Endothelial cell of umbilical vein (primary cell): ENCODE results near the gene FOSL2. TPM values are rescaled to one million over a fixed set of nuclear protein-coding genes. Genes with fewer than 3 reads are reported as not detected.

ENCODE experiments used
- BruUV-seq: library from RNA; stranded (reverse); fragments of 400-500 nt; replicated peaks from 2 replicates; lab custom pipeline; 2021; lab: Mats Ljungman, UMichigan
- CTCF ChIA-PET: fragments of 300-600, 350-600 bp; sonication (Branson Sonifier 250); formaldehyde crosslinking; loops from one replicate; lab custom pipeline; 2021; ENCODE audit warnings: antibody characterized with exemption, inconsistent platforms; lab: Charles Lee
- POLR2A ChIA-PET: fragments of 300-600, 350-600 bp; sonication (Branson Sonifier 250); formaldehyde crosslinking; loops from one replicate; lab custom pipeline; 2021; ENCODE audit warnings: antibody characterized with exemption, inconsistent platforms; lab: Charles Lee
- DNase-seq: peaks from one replicate; pipeline ENCODE4 v3.0.0-alpha.2; 2011; ENCODE audit warnings: low read depth, low spot score
- FAIRE-seq: peaks from 2 replicates; lab custom pipeline; 2011; peaks lifted over from hg19 to GRCh38; lab: Jason Lieb, UNC
- H2AFZ ChIP-seq: 2 replicates; pipeline ENCODE4 v1.6.0; 2012; ENCODE audit warnings: low read depth, low read length, control low read depth, inconsistent platforms
- H3K27ac ChIP-seq: 2 replicates; pipeline ENCODE4 v1.5.1; 2011; ENCODE audit warnings: low read depth, mild to moderate bottlenecking, control low read depth, low read length, moderate library complexity; ENCODE audit not compliant: insufficient read depth
- H3K27me3 ChIP-seq, 2 experiments: 2 replicates each; pipeline versions ENCODE4 v1.6.0 to v1.6.1; 2011; ENCODE audit warnings: low read length in 2 of 2, mixed read lengths in 1 of 2; ENCODE audit not compliant: control insufficient read depth in 2 of 2, insufficient read depth in 2 of 2
- H3K36me3 ChIP-seq, 2 experiments: 2 replicates in 1 of 2; 3 replicates in 1 of 2; pipeline ENCODE4 v1.5.1; 2011; ENCODE audit warnings: low read length in 2 of 2, mild to moderate bottlenecking in 1 of 2, moderate library complexity in 1 of 2; ENCODE audit not compliant: control insufficient read depth in 2 of 2, insufficient read depth in 2 of 2; ENCODE audit errors: extremely low read depth in 1 of 2
- H3K4me1 ChIP-seq: 3 replicates; pipeline ENCODE4 v1.5.1; 2011; ENCODE audit warnings: mild to moderate bottlenecking, low read length; ENCODE audit not compliant: control insufficient read depth, insufficient read depth; ENCODE audit errors: extremely low read depth
- H3K4me2 ChIP-seq: 2 replicates; pipeline ENCODE4 v1.6.1; 2011; ENCODE audit warnings: low read length, control low read depth, mixed read lengths; ENCODE audit not compliant: insufficient read depth
- H3K4me3 ChIP-seq, 3 experiments: fragments of 200-600 bp in 1 of 3; sonication (generic), shearing (Covaris generic) in 1 of 3; replicated peaks in 1 of 3; 2 replicates each; pipeline ENCODE4 v1.5.1; 2011 to 2016; ENCODE audit warnings: control low read depth in 3 of 3, low read length in 3 of 3, mild to moderate bottlenecking in 2 of 3, inconsistent platforms in 1 of 3, low read depth in 1 of 3, moderate library complexity in 1 of 3; ENCODE audit not compliant: insufficient read depth in 1 of 3
- H3K79me2 ChIP-seq: 2 replicates; pipeline ENCODE4 v1.6.0; 2012; ENCODE audit warnings: low read length, inconsistent platforms; ENCODE audit not compliant: control insufficient read depth, insufficient read depth
- H3K9ac ChIP-seq: replicated peaks from 2 replicates; pipeline ENCODE3; 2011; ENCODE audit warnings: low read length, control low read depth; ENCODE audit not compliant: insufficient read depth; ENCODE audit errors: extremely low read depth
- H3K9me1 ChIP-seq: replicated peaks from 3 replicates; pipeline ENCODE4 v1.6.0; 2011; ENCODE audit warnings: mild to moderate bottlenecking, low read length; ENCODE audit not compliant: control insufficient read depth, insufficient read depth; ENCODE audit errors: extremely low read depth
- H3K9me3 ChIP-seq: replicated peaks from 2 replicates; pipeline ENCODE4 v1.5.1; 2012; ENCODE audit warnings: low read length, inconsistent platforms; ENCODE audit not compliant: control insufficient read depth, insufficient read depth
- H4K20me1 ChIP-seq: replicated peaks from 2 replicates; pipeline ENCODE3; 2011; ENCODE audit warnings: mild to moderate bottlenecking, low read length; ENCODE audit not compliant: control insufficient read depth, insufficient read depth; ENCODE audit errors: extremely low read depth
- EZH2 ChIP-seq: IDR thresholded peaks from 2 replicates; pipeline ENCODE4 v1.6.1; 2012; ENCODE audit warnings: borderline replicate concordance, low read depth, mild to moderate bottlenecking, moderate library complexity, low read length, inconsistent platforms; ENCODE audit not compliant: severe bottlenecking
- FOS ChIP-seq: IDR thresholded peaks from 2 replicates; pipeline ENCODE4 v1.6.1; 2011; ENCODE audit warnings: mild to moderate bottlenecking, low read length, moderate library complexity, borderline replicate concordance; ENCODE audit not compliant: insufficient read depth
- GATA2 ChIP-seq: IDR thresholded peaks from 2 replicates; pipeline ENCODE4 v1.7.0; 2011; ENCODE audit warnings: low read depth, mild to moderate bottlenecking, moderate library complexity, mixed read lengths, low read length; ENCODE audit not compliant: insufficient read length, insufficient read depth
- JUN ChIP-seq: IDR thresholded peaks from 2 replicates; pipeline ENCODE4 v1.6.1; 2011; ENCODE audit warnings: borderline replicate concordance, low read depth; ENCODE audit not compliant: insufficient read length, insufficient read depth
- MYC ChIP-seq: IDR thresholded peaks from one replicate; pipeline ENCODE4 v1.6.1; 2011; ENCODE audit warnings: mild to moderate bottlenecking, low read depth, low read length
- POLR2A ChIP-seq: IDR thresholded peaks from 2 replicates; pipeline ENCODE4 v1.6.1; 2012; ENCODE audit warnings: low read depth, mild to moderate bottlenecking, control low read depth, low read length
- POLR2AphosphoS5 ChIP-seq: IDR thresholded peaks from 2 replicates; pipeline ENCODE4 v1.6.1; 2012; ENCODE audit warnings: low read depth, mild to moderate bottlenecking, control low read depth, low read length, moderate library complexity; ENCODE audit not compliant: insufficient read depth
- dilution Hi-C: fragments of 300-500 bp; cut with MboI; formaldehyde crosslinking; loops from one replicate; pipeline ENCODE4 v1.15.0; 2019; ENCODE audit warnings: low sequenced_read_pairs; ENCODE audit not compliant: extremely low pct_ligation_motif_present
- intact Hi-C: fragments of 100-400 bp; cut with micrococcal nuclease; formaldehyde crosslinking; loops from one replicate; pipeline ENCODE4 v1.10.0; 2022
- polyA plus RNA-seq, 4 experiments: library from polyadenylated mRNA; depleted of rRNA in 3 of 4; stranded (reverse) in 3 of 4; unstranded in 1 of 4; fragments of >200 nt; gene quantifications; 2 replicates each; pipeline versions ENCODE4 v1.2.1 to v1.2.3, GENCODE V29; 2011 to 2012; ENCODE audit warnings: missing spikeins in 1 of 4
- total RNA-seq: library from RNA; stranded (reverse); gene quantifications from 2 replicates; pipeline ENCODE4 v1.2.3, GENCODE V29; 2021
- TF ChIP-seq, protein P1 (sequence below): IDR thresholded peaks from 2 replicates; pipeline ENCODE4 v1.6.1; 2011; ENCODE audit not compliant: insufficient read depth, insufficient read length
- TF ChIP-seq, protein P2 (sequence below), 2 donors: IDR thresholded peaks; 1 replicate in 1 of 2; 2 replicates in 1 of 2; pipeline ENCODE4 v1.5.1; 2011; ENCODE audit warnings: low read length in 2 of 2, mild to moderate bottlenecking in 2 of 2, moderate library complexity in 2 of 2, control low read depth in 1 of 2, inconsistent platforms in 1 of 2, low read depth in 1 of 2; ENCODE audit not compliant: insufficient read depth in 1 of 2; ENCODE audit errors: extremely low read depth in 1 of 2

FOSL2 gene
- total and polyA plus RNA-seq, 2 donors (not counting 3 experiments of a cell fraction or from before 2014, with no cell fraction given): 43.9 to 85.3 TPM

DNA sequence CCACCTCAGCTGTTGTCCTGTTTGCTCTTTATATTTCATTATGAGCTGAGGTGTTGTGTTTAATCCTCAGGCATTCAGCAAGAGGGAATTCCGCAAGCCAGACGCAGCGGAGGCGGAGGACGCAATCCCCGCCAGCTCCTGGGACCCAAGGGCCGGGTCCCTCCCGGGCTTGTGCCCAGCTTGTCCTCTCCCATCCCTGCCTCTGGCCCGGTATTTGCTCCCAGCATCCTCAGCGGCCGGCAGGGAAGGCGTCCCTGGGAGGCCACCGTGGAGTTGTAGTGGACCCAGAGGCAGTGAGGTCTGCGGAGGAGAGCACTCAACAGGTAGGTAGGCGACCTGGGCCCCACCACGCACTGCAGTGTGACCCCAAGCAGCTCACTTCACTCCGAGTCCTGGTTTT is 42.5 kb upstream of the FOSL2 start:
- H3K4me1 ChIP-seq: peaks cover 6% of the 10 kb centered on the region
- dilution Hi-C loops: no loop called here
- no peak overlapping the region for H3K27ac ChIP-seq
- intact Hi-C loops: no loop called here
- POLR2A ChIA-PET: no interaction called here
- no peaks in the 10 kb centered on the region for H3K9me3 ChIP-seq
- H3K9me1 ChIP-seq: no peaks in the 10 kb centered on the region
- no TSS peak for BruUV-seq
- no peaks in the 10 kb centered on the region for H3K36me3 ChIP-seq
- no peak overlapping the region for H3K4me3 ChIP-seq
- H4K20me1 ChIP-seq: no peaks in the 10 kb centered on the region
- no peak overlapping the region for H3K9ac ChIP-seq
- CTCF ChIA-PET: interaction anchor here (1.1 kb wide), 1 partner anchor 646 kb away, joined by 5 read pairs; no protein-coding TSS in a partner anchor
- H3K27me3 ChIP-seq: no peaks in the 10 kb centered on the region
- TF ChIP-seq GATA2: no peak
- no peak for TF ChIP-seq JUN
- TF ChIP-seq, protein P1, sequence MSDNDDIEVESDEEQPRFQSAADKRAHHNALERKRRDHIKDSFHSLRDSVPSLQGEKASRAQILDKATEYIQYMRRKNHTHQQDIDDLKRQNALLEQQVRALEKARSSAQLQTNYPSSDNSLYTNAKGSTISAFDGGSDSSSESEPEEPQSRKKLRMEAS: no peak
- TF ChIP-seq POLR2AphosphoS5: no peak
- TF ChIP-seq FOS: no peak
- TF ChIP-seq, protein P2, sequence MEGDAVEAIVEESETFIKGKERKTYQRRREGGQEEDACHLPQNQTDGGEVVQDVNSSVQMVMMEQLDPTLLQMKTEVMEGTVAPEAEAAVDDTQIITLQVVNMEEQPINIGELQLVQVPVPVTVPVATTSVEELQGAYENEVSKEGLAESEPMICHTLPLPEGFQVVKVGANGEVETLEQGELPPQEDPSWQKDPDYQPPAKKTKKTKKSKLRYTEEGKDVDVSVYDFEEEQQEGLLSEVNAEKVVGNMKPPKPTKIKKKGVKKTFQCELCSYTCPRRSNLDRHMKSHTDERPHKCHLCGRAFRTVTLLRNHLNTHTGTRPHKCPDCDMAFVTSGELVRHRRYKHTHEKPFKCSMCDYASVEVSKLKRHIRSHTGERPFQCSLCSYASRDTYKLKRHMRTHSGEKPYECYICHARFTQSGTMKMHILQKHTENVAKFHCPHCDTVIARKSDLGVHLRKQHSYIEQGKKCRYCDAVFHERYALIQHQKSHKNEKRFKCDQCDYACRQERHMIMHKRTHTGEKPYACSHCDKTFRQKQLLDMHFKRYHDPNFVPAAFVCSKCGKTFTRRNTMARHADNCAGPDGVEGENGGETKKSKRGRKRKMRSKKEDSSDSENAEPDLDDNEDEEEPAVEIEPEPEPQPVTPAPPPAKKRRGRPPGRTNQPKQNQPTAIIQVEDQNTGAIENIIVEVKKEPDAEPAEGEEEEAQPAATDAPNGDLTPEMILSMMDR (IDR thresholded peaks at IDR 0.05; ENCODE audit: extremely low read depth in 1 of 2, insufficient read depth in 1 of 2, low read depth in 1 of 2, low read length in 2 of 2): no peak
- TF ChIP-seq MYC: no peak
- TF ChIP-seq POLR2A: no peak
- TF ChIP-seq EZH2: no peak
- no peaks in the 10 kb centered on the region for H3K79me2 ChIP-seq
- DNase-seq (no peak), FAIRE-seq (no peak)
- no peak overlapping the region for H3K4me2 ChIP-seq
- H2AFZ ChIP-seq: no peak overlapping the region
